ENCODE results near the gene LTBP4.
A peak's percentile ranks its signal among the peaks of the same experiment; 100 is the strongest.

LTBP4 gene

DNA sequence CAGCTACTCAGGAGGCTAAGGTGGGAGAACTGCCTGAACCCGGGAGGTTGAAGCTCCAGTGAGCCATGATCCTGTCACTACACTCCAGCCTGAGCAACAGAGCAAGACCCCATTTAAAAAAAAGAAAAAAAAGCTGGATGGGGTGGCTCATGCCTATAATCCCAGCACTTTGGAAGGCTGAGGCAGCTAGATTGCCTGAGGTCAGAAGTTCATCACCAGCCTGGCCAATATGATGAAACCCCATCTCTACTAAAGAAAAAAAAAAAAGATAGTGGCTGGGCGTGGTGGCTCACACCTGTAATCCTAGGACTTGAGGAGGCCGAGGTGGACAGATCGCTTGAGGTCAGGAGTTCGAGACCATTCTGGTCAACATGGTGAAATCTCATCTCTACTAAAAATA, 15.0 kb downstream of the LTBP4 start:
- no peak for TF ChIP-seq Cebpa-rat (IDR thresholded peaks at IDR 0.05)
- Histone ChIP-seq H3K4me2 (0 out of 22 replicates have a peak overlapping the region, but pooled peaks of 2 of the 11 experiments have one; percentile 5 to 7), H3K27me3 (no peaks in the 10 kb centered on the region), H3K4me1 (peaks cover 6 to 50% (median 27%) of the 10 kb centered on the region in 10 experiments), H4K20me1 (peaks cover 0 to 6% (median 0%) of the 10 kb centered on the region in 11 experiments; a peak in 2 of 22 replicates), H3K36me3 (peaks cover 22 to 52% (median 41%) of the 10 kb centered on the region in 11 experiments), H3K4me3 (no peak overlapping the region), H3K9me3 (replicated peaks in 1 of 11) (peaks cover 0 to 5% (median 0%) of the 10 kb centered on the region in 11 experiments; a peak in 1 of 22 replicates), H3K27ac (0 out of 22 replicates have a peak overlapping the region, but pooled peaks of 1 of the 11 experiments have one; percentile 15), H3K9ac (peak overlapping the region in 1 of 11 experiments; percentile 10; a peak in 1 of 22 replicates)

DNA sequence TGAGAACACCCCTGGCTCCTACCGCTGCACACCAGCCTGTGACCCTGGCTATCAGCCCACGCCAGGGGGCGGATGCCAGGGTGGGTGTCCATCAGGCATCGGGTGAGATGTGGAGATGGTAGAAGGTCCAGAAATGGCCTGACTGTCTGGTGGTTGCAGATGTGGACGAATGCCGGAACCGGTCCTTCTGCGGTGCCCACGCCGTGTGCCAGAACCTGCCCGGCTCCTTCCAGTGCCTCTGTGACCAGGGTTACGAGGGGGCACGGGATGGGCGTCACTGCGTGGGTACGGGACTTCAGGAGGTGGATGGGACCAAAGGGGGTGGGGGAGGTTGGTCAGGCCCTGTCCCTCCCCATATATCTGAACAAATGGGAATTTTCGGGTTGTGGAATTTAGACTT, 15.8 kb downstream of the LTBP4 start:
- peaks cover 0 to 42% (median 20%) of the 10 kb centered on the region in 10 experiments; a peak in 17 of 20 replicates for H3K4me1 ChIP-seq
- H3K4me3 ChIP-seq: no peak overlapping the region
- H3K27ac ChIP-seq: no peak overlapping the region
- no peaks in the 10 kb centered on the region for H3K27me3 ChIP-seq
- 0 out of 22 replicates have a peak, but pooled peaks of 1 of the 11 experiments have one; percentile 3 for TF ChIP-seq Cebpa-rat (IDR thresholded peaks at IDR 0.05)
- 0 out of 22 replicates have a peak overlapping the region, but pooled peaks of 1 of the 11 experiments have one; percentile 3 for H3K4me2 ChIP-seq
- peak overlapping the region in 2 of 11 experiments; percentile 12 to 33; a peak in 1 of 22 replicates for H3K9ac ChIP-seq
- peaks cover 28 to 60% (median 49%) of the 10 kb centered on the region in 11 experiments for H3K36me3 ChIP-seq
- peaks cover 0 to 6% (median 0%) of the 10 kb centered on the region in 11 experiments; a peak in 2 of 22 replicates for H4K20me1 ChIP-seq
- peaks cover 0 to 5% (median 0%) of the 10 kb centered on the region in 11 experiments; a peak in 1 of 22 replicates for H3K9me3 ChIP-seq (replicated peaks in 1 of 11)

DNA sequence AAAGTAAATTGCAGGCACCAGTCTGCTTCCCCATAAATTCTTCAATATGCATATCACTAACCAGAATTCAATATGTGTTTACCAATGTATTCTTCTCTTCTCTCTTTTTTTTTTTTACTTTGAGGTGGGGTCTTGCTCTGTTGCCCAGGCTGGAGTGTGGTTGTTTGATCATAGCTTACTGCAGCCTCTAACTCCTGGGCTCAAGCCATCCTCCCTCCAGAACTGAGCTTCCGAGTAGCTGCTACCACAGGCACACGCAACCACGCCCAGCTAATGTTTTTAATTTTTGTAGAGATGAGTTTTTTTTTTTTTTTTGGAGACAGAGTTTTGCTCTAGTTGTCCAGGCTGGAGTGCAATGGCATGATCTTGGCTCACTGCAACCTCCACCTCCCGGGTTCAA, 16.8 kb downstream of the LTBP4 start:
- peaks cover 38 to 69% (median 59%) of the 10 kb centered on the region in 11 experiments for H3K36me3 ChIP-seq

DNA sequence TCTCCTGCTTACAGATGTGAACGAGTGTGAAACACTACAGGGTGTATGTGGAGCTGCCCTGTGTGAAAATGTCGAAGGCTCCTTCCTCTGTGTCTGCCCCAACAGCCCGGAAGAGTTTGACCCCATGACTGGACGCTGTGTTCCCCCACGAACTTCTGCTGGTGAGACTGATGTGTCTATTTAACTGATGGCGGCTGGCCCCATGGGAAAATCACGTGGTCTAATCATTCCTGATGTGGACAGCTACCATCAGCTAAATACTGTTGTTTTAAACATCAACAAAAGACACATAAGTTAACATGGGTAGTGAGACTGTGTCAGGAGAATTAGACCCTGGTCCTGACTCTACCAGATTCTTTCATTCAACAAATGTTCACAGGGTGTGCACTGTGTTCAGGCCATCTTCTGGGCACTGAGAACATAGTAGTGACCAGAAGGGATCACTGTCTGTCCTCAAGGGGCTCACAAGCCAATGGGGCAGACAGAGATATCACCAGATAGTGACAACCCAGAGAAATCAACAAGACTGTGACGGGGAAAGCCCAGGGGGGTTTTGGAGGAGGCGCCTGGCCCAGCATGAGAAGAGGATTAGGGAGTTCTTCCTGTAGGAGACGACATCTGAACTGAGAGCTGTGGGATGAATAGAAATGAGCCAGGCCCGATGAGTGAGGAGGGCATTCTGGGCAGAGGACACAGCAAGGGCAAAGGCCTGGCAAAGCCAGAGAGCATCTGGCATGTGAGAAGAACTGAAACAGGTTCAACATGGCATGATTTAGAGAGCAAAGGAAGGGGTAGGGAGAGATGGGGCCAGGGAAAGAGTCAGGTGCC, 18.4 kb downstream of the LTBP4 start:
- peaks cover 0 to 14% (median 0%) of the 10 kb centered on the region in 11 experiments; a peak in 3 of 22 replicates for H4K20me1 ChIP-seq
- no peak for TF ChIP-seq Cebpa-rat (IDR thresholded peaks at IDR 0.05)
- H3K27me3 ChIP-seq: no peaks in the 10 kb centered on the region
- H3K9ac ChIP-seq: peak overlapping the region in 2 of 11 experiments; percentile 8 to 36; a peak in 2 of 22 replicates
- H3K4me2 ChIP-seq: no peak overlapping the region
- H3K9me3 ChIP-seq (replicated peaks in 1 of 11): no peaks in the 10 kb centered on the region
- no peak overlapping the region for H3K4me3 ChIP-seq
- H3K4me1 ChIP-seq: peaks cover 0 to 28% (median 11%) of the 10 kb centered on the region in 10 experiments; a peak in 15 of 20 replicates
- H3K36me3 ChIP-seq: peaks cover 52 to 85% (median 74%) of the 10 kb centered on the region in 11 experiments
- H3K27ac ChIP-seq: no peak overlapping the region

More for the DNA sequence above, 16.8 kb downstream of the LTBP4 start:
- no peaks in the 10 kb centered on the region for H3K27me3 ChIP-seq
- no peak for TF ChIP-seq Cebpa-rat (IDR thresholded peaks at IDR 0.05)
- no peak overlapping the region for H3K4me3 ChIP-seq
- H3K27ac ChIP-seq: no peak overlapping the region
- H3K9me3 ChIP-seq (replicated peaks in 1 of 11): peaks cover 0 to 3% (median 0%) of the 10 kb centered on the region in 11 experiments; a peak in 1 of 22 replicates
- peaks cover 0 to 14% (median 0%) of the 10 kb centered on the region in 11 experiments; a peak in 3 of 22 replicates for H4K20me1 ChIP-seq
- H3K9ac ChIP-seq: no peak overlapping the region
- H3K4me1 ChIP-seq: peaks cover 0 to 36% (median 17%) of the 10 kb centered on the region in 10 experiments; a peak in 16 of 20 replicates
- H3K4me2 ChIP-seq: no peak overlapping the region

DNA sequence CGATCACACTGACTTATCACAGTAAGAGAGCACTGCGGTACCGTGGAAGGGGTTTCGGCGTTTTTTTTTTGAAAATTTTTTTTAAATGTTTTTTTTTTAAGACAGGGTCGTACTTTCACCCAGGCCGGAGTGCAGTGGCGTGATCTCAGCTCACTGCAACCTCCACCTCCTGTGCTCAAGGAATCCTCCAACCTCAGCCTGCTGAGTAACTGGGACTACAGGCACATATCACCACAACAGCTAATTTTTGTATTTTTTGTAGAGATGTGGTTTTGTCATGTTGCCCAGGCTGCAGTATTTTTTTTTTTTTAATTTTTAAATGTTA, 19.0 kb downstream of the LTBP4 start:
- Histone ChIP-seq H4K20me1 (peaks cover 0 to 14% (median 0%) of the 10 kb centered on the region in 11 experiments; a peak in 3 of 22 replicates), H3K27me3 (no peaks in the 10 kb centered on the region), H3K4me2 (no peak overlapping the region), H3K9me3 (replicated peaks in 1 of 11) (no peaks in the 10 kb centered on the region), H3K4me1 (peaks cover 0 to 24% (median 9%) of the 10 kb centered on the region in 10 experiments; a peak in 15 of 20 replicates), H3K4me3 (no peak overlapping the region), H3K27ac (no peak overlapping the region), H3K36me3 (peaks cover 52 to 89% (median 74%) of the 10 kb centered on the region in 11 experiments), H3K9ac (peak overlapping the region in 1 of 11 experiments; percentile 8; a peak in 1 of 22 replicates)
- TF ChIP-seq Cebpa-rat (IDR thresholded peaks at IDR 0.05): no peak

DNA sequence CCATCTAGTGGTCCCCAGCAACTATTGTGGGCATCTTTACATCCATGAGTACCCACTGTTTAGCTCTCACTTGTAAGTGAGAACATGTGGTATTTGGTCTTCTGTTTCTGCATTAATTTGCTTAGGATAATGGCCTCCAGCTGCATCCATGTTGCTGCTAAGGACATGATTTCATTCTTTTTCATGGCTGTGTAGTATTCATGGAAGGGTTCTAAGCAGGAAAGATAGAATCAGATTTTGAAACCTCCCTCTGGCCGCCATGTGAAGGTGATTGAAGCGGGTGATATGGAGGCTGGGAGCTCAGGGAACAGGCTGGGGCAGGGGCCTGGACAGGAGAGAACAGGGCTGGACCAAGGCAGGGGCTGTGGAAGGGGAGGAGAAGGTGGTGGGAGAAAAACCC, 20.1 kb downstream of the LTBP4 start:
- TF ChIP-seq Cebpa-rat (IDR thresholded peaks at IDR 0.05): no peak
- no peak overlapping the region for H3K4me2 ChIP-seq
- peaks cover 0 to 21% (median 4%) of the 10 kb centered on the region in 10 experiments; a peak in 11 of 20 replicates for H3K4me1 ChIP-seq
- no peak overlapping the region for H3K9ac ChIP-seq
- H3K27ac ChIP-seq: no peak overlapping the region
- peaks cover 59 to 96% (median 85%) of the 10 kb centered on the region in 11 experiments for H3K36me3 ChIP-seq
- peaks cover 0 to 16% (median 0%) of the 10 kb centered on the region in 11 experiments; a peak in 3 of 22 replicates for H4K20me1 ChIP-seq
- H3K9me3 ChIP-seq (replicated peaks in 1 of 11): no peaks in the 10 kb centered on the region
- no peaks in the 10 kb centered on the region for H3K27me3 ChIP-seq
- no peak overlapping the region for H3K4me3 ChIP-seq

DNA sequence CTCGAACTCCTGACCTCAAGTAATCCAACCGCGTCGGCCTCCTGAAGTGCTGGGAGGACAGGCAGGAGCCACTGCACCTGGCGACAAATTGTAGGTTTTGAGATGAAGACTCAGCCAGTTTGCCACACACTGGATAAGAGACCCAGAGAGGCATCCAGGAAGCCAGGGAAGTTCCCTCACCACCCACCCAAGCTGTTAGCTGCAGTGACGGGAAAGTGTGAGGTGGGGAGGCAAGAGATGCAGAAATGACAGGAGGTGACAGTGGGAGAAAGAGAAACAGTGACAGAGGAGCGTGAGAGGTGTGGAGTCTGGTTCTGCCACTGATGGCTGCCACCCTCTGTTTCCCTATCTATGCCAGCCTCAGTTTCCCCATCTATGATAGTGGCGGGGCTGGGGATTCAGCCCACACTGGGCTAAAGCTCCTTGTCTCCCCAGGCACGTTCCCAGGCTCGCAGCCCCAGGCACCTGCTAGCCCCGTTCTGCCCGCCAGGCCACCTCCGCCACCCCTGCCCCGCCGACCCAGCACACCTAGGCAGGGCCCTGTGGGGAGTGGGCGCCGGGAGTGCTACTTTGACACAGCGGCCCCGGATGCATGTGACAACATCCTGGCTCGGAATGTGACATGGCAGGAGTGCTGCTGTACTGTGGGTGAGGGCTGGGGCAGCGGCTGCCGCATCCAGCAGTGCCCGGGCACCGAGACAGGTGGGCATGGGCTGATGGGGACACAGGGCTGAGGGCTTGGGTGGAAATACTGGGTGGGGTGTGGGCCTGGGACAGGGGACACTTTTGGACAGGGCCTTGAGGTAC, 21.0 kb downstream of the LTBP4 start:
- H3K4me3 ChIP-seq: no peak overlapping the region
- peaks cover 0 to 16% (median 0%) of the 10 kb centered on the region in 11 experiments; a peak in 3 of 22 replicates for H4K20me1 ChIP-seq
- TF ChIP-seq Cebpa-rat (IDR thresholded peaks at IDR 0.05): no peak
- peaks cover 68 to 97% (median 90%) of the 10 kb centered on the region in 11 experiments for H3K36me3 ChIP-seq
- no peaks in the 10 kb centered on the region for H3K27me3 ChIP-seq
- no peak overlapping the region for H3K4me2 ChIP-seq
- no peaks in the 10 kb centered on the region for H3K9me3 ChIP-seq (replicated peaks in 1 of 11)
- no peak overlapping the region for H3K9ac ChIP-seq
- H3K4me1 ChIP-seq: peaks cover 0 to 12% (median 4%) of the 10 kb centered on the region in 10 experiments; a peak in 10 of 20 replicates
- no peak overlapping the region for H3K27ac ChIP-seq

DNA sequence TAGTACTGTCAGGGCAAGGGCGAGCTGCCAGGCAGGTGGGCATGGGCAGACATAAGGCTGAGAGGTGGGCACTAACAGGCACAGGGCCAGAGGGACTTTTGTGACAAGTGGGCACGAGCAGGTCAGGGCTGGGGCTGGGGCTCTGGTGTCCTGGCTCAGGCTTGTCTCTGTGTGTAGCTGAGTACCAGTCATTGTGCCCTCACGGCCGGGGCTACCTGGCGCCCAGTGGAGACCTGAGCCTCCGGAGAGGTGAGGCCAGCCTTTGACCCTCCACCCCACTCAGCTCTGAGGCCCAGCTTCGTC, 21.6 kb downstream of the LTBP4 start:
- Histone ChIP-seq H3K27me3 (no peaks in the 10 kb centered on the region), H3K36me3 (peaks cover 74 to 98% (median 92%) of the 10 kb centered on the region in 11 experiments), H4K20me1 (peaks cover 0 to 16% (median 0%) of the 10 kb centered on the region in 11 experiments; a peak in 3 of 22 replicates), H3K4me3 (no peak overlapping the region), H3K27ac (no peak overlapping the region), H3K4me2 (no peak overlapping the region), H3K9ac (no peak overlapping the region), H3K4me1 (peaks cover 0 to 9% (median 4%) of the 10 kb centered on the region in 10 experiments; a peak in 9 of 20 replicates), H3K9me3 (replicated peaks in 1 of 11) (no peaks in the 10 kb centered on the region)
- TF ChIP-seq Cebpa-rat (IDR thresholded peaks at IDR 0.05): no peak

All from BLaER1 treated with 17β-estradiol and CSF1 and Interleukin-3, amounts not matched to agents 10 nM and 100 nM (cell line).